22Rv1 (cell line): ENCODE data around the gene CTNNA3.

ENCODE experiments used
- ZFX ChIP-seq: fragments of 450-650 bp; IDR thresholded peaks from 2 replicates; pipeline ENCODE4 v1.6.1; 2017; ENCODE audit warnings: antibody characterized with exemption, borderline replicate concordance
- TF ChIP-seq, protein P1 (sequence below): fragments of 450-650 bp; IDR thresholded peaks from 2 replicates; pipeline ENCODE4 v1.5.1; 2017; ENCODE audit warnings: mild to moderate bottlenecking

DNA sequence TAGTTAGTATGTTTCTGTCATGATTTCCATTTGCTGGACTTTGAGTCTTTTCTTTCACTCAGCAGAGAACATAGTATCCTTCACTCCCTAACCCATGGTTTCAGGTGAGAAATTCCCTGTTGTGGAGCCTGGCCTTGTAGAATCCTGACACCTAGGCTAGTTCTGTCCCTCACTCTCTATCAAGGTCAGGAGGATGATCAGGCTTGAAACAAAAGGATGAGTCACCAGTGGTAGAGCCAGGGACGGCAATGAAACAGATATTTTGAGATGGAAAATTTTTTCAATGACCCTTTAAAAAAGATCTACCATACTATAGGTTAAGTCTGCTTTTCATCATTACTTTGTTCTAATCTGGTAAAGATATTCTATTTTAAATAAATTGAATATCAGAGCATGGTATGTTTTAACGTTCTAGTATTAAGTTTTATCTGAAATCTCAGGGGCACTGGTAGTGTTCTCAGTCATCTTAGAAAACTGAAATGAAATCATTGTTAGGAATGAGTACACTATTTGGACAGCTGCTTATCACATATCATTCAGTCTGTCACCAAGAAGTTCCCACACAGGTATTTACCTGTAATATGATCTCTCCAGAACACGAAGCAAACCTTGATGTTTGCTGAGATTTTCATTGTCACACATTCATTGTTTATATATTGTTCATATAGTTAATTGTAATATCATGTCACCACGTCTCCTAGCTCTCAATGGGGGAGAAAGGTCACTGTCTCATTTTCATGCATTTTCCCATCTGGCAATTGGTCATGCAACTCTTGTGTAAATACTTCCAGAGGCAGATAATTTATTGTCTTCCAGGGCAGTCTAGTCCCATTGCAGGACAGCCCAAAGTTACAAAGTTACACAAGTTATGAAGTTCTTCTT lies 1070.0 kb downstream of the CTNNA3 start:
- TF ChIP-seq, protein P1, sequence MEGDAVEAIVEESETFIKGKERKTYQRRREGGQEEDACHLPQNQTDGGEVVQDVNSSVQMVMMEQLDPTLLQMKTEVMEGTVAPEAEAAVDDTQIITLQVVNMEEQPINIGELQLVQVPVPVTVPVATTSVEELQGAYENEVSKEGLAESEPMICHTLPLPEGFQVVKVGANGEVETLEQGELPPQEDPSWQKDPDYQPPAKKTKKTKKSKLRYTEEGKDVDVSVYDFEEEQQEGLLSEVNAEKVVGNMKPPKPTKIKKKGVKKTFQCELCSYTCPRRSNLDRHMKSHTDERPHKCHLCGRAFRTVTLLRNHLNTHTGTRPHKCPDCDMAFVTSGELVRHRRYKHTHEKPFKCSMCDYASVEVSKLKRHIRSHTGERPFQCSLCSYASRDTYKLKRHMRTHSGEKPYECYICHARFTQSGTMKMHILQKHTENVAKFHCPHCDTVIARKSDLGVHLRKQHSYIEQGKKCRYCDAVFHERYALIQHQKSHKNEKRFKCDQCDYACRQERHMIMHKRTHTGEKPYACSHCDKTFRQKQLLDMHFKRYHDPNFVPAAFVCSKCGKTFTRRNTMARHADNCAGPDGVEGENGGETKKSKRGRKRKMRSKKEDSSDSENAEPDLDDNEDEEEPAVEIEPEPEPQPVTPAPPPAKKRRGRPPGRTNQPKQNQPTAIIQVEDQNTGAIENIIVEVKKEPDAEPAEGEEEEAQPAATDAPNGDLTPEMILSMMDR, result no peak
- TF ChIP-seq ZFX, result no peak
